ENCODE measurements around the gene WDR20. TPM values are rescaled to one million over a fixed set of nuclear protein-coding genes. Genes with fewer than 3 reads are reported as not detected.

WDR20 gene
- total RNA-seq, 2 experiments from 2014 or later = 32.6 to 33.6 TPM

DNA sequence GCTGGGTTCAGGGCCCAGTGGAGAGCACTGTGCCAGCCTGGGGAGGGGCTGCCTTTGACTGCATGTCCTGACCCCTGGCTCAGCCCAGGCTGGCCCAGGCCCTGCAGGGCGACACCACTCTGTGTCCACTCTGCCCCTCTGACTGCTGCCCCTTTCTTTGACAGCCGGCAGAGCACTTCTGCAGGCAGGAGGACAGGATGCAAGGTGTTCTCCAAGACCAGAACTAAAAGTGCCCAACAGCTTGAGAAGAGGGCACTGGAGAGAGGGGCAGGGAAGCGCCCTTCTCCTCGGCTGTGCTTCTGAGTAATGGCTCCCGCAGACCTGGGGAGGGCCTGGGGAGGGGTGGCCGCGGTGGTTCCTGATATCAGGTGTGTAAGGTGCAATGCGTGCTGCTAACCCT lies 72.7 kb downstream of the WDR20 start:
- Mint-ChIP-seq H3K27ac (no peak overlapping the region), H3K4me1 (no peaks in the 10 kb centered on the region), H3K4me3 (no peak overlapping the region), H3K36me3 (no peaks in the 10 kb centered on the region), H3K9me3 (ENCODE audit: low read depth) (no peaks in the 10 kb centered on the region), H3K27me3 (no peaks in the 10 kb centered on the region)
- ATAC-seq (no peak), DNase-seq (no peak)
- CTCF ChIA-PET = no interaction called here

- H3K4me3 Mint-ChIP-seq = no peak overlapping the region
- ATAC-seq = no peak
- no peaks in the 10 kb centered on the region for H3K9me3 Mint-ChIP-seq (ENCODE audit: low read depth)
- CTCF ChIA-PET = no interaction called here
- no peak for DNase-seq
- no peaks in the 10 kb centered on the region for H3K4me1 Mint-ChIP-seq
- H3K27me3 Mint-ChIP-seq = no peaks in the 10 kb centered on the region
- H3K36me3 Mint-ChIP-seq = no peaks in the 10 kb centered on the region
- H3K27ac Mint-ChIP-seq = no peak overlapping the region
Observed at GRCh38 chr14:102212845-102213244, 73.1 kb downstream of the WDR20 start.

DNA sequence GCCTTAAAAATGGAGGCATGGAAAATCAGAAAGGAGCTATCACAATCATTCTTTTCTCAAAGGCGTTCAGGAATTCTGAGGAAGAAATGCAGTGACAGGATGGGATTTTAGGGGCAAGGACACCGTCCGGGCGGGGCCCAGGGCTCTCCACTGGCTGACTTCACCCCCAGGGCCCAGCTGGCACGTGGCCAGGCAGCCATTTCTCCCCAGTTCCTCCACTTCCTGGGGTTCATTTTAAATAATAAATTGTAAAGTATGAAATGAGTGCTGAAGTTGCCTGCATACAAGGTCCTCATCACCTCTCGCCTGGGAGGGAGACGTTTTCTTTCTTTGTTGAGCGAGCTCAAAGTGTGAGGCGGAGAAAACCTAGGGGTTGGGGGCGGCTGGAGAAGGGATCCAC lies 73.8 kb downstream of the WDR20 start:
- Mint-ChIP-seq H3K36me3 (no peaks in the 10 kb centered on the region), H3K27me3 (no peaks in the 10 kb centered on the region), H3K4me1 (no peaks in the 10 kb centered on the region), H3K9me3 (ENCODE audit: low read depth) (no peaks in the 10 kb centered on the region), H3K4me3 (no peak overlapping the region), H3K27ac (no peak overlapping the region)
- DNase-seq (no peak), ATAC-seq (no peak)
- CTCF ChIA-PET = no interaction called here

DNA sequence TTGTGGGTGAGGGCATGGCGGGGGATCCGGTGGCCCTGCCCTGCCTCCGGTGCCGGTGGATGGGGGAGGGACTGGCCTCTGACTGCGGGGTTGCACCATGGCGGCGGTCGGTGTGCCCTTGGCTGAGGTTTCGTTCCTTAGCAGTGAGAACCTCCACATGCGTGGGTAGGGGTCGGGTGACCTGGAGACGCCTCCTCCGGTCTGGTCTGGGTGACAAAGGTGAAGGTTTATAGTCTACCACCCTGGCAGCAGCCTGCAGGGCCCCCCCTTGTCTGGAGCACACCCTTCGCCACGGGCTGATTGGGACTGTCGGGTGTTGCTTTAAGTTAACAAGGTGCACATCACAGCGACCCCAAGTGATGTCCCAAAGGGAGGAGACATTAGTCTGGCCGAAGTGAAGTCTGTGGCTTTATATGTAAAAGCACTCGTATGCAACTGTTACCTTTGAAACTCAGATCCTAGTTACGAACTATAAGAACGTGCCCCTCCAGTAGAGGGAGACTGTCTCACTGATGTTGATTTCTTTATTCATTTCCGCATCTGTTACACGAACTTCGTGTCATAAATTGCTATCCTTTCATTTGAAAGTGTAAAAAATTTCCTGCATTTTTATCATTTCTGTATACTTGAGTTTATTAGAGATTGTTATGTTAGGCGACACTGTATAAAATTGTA lies 74.4 kb downstream of the WDR20 start:
- DNase-seq (no peak), ATAC-seq (no peak)
- CTCF ChIA-PET = no interaction called here
- Mint-ChIP-seq H3K9me3 (ENCODE audit: low read depth) (no peaks in the 10 kb centered on the region), H3K4me1 (no peaks in the 10 kb centered on the region), H3K27me3 (no peaks in the 10 kb centered on the region), H3K36me3 (no peaks in the 10 kb centered on the region), H3K27ac (no peak overlapping the region), H3K4me3 (no peak overlapping the region)

- H3K9me3 Mint-ChIP-seq (ENCODE audit: low read depth) = no peaks in the 10 kb centered on the region
- H3K4me3 Mint-ChIP-seq = no peak overlapping the region
- no peak for DNase-seq
- ATAC-seq = no peak
- H3K27me3 Mint-ChIP-seq = no peaks in the 10 kb centered on the region
- CTCF ChIA-PET = no interaction called here
- H3K36me3 Mint-ChIP-seq = no peaks in the 10 kb centered on the region
- peaks cover 5% of the 10 kb centered on the region for H3K4me1 Mint-ChIP-seq
- H3K27ac Mint-ChIP-seq = no peak overlapping the region
Observed at GRCh38 chr14:102215071-102215470, 75.4 kb downstream of the WDR20 start.

GRCh38 chr14:102215576-102216250 lies 76.0 kb downstream of the WDR20 start:
- Mint-ChIP-seq H3K4me1 (peaks cover 6% of the 10 kb centered on the region), H3K9me3 (ENCODE audit: low read depth) (no peaks in the 10 kb centered on the region), H3K27me3 (no peaks in the 10 kb centered on the region), H3K36me3 (no peaks in the 10 kb centered on the region), H3K4me3 (no peak overlapping the region), H3K27ac (no peak overlapping the region)
- CTCF ChIA-PET = interaction anchor here (0.6 kb wide), 1 partner anchor 253 kb away, joined by 4 read pairs; no protein-coding TSS in a partner anchor
- ATAC-seq (no peak), DNase-seq (no peak)

DNA sequence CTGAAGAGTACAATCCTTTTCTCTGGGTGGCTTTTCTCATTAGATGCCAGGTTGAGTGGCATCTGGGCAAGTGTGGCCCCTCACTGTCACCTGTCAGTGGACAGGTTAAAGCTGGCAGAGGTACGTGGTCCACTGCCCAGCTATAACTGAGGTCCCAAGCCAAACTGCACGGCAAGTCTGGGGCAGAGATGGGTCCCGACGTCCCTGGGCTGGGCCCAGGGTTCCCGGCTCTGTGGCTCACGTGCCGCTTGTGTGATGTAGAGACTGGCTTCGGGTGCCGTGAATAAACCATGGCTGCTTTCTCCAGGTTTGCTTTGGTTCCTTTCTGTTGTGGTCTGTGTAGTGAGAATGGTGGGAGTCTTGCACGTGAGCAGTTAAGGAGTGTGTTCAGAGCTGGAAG lies 77.7 kb downstream of the WDR20 start:
- ATAC-seq = no peak
- CTCF ChIA-PET = no interaction called here
- H3K4me1 Mint-ChIP-seq = peaks cover 11% of the 10 kb centered on the region

DNA sequence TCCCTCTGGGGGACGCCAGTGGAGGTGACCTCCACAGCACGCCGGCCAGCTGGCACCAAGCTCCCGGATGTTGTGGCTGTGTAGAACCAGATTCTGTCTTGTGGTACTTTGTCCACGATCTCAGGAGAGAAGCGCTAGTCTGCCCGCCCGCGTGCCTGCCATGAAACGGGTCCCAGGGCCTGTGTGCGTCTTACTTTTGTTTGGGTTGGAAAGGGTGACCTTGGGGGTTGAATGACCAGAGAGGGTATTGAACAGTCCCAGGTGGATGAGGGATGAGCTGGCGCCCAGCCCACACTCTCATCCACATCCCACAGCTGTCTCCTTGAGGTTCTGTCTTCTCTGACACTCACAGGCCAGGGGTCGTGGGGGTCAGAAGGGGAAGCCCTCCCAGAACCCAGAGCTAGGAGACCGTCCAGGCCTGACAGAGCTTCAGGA lies 78.3 kb downstream of the WDR20 start:
- DNase-seq (no peak), ATAC-seq (no peak)
- Mint-ChIP-seq H3K27ac (no peak overlapping the region), H3K4me3 (no peak overlapping the region), H3K9me3 (ENCODE audit: low read depth) (no peaks in the 10 kb centered on the region), H3K27me3 (no peaks in the 10 kb centered on the region), H3K36me3 (no peaks in the 10 kb centered on the region), H3K4me1 (peaks cover 11% of the 10 kb centered on the region)
- CTCF ChIA-PET = no interaction called here

More for the DNA sequence above, 77.7 kb downstream of the WDR20 start:
- Mint-ChIP-seq H3K9me3 (ENCODE audit: low read depth) (no peaks in the 10 kb centered on the region), H3K36me3 (no peaks in the 10 kb centered on the region), H3K27ac (no peak overlapping the region), H3K4me3 (no peak overlapping the region), H3K27me3 (no peaks in the 10 kb centered on the region)
- no peak for DNase-seq

DNA sequence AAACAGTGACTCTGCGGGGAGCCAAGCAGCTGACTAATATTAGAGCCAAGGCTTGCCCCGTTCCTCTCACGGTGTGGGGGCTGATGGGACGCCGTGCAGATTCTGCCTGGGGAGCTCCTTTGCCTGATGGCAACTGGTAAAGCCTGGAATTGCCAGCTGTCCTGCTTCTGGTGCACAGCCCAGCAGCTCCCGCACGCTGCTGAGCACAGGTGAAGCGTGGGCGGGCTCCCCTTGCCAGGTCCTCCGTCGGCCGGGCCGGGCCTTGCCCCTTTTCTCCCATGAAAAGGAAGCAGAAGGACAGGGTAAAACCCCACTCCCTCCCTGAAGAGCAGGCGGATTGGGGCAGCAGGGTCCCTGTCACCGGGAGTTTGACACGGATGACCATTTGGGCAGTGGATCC lies 79.0 kb downstream of the WDR20 start:
- no peak for DNase-seq
- H3K9me3 Mint-ChIP-seq (ENCODE audit: low read depth) = no peaks in the 10 kb centered on the region
- no peak for ATAC-seq
- CTCF ChIA-PET = no interaction called here
- no peak overlapping the region for H3K4me3 Mint-ChIP-seq
- H3K4me1 Mint-ChIP-seq = peaks cover 11% of the 10 kb centered on the region
- peaks cover 2% of the 10 kb centered on the region for H3K36me3 Mint-ChIP-seq
- no peak overlapping the region for H3K27ac Mint-ChIP-seq
- no peaks in the 10 kb centered on the region for H3K27me3 Mint-ChIP-seq

- H3K36me3 Mint-ChIP-seq = peaks cover 3% of the 10 kb centered on the region
- CTCF ChIA-PET = no interaction called here
- no peak overlapping the region for H3K27ac Mint-ChIP-seq
- DNase-seq (no peak), ATAC-seq (no peak)
- no peak overlapping the region for H3K4me3 Mint-ChIP-seq
- H3K27me3 Mint-ChIP-seq = no peaks in the 10 kb centered on the region
- no peaks in the 10 kb centered on the region for H3K9me3 Mint-ChIP-seq (ENCODE audit: low read depth)
- H3K4me1 Mint-ChIP-seq = peaks cover 11% of the 10 kb centered on the region
Observed at GRCh38 chr14:102219316-102219715, 79.6 kb downstream of the WDR20 start.

GRCh38 chr14:102220031-102220430 lies 80.3 kb downstream of the WDR20 start:
- Mint-ChIP-seq H3K9me3 (ENCODE audit: low read depth) (no peaks in the 10 kb centered on the region), H3K27ac (no peak overlapping the region)
- no peak for ATAC-seq

DNA sequence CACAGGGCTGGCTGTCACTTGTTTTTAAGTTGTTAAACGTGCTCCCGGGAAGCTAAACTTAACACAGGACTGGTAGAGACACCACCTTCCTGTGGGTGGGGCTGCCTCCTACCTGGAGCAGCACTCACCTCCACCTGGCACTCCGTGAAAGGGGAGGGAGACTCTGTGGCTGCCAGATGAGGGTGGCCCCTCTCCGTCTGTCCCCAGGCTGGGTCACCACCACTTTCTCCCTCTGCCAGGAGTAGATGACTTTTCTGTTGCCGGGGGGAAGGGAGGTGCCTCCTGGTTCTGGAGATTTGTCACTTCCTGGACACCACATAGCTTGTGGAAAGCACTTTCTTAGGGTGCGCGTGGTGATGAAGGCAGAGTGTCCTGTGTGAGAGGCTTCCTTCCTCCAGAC lies 81.3 kb downstream of the WDR20 start:
- no peak for ATAC-seq
- H3K27me3 Mint-ChIP-seq = no peaks in the 10 kb centered on the region
- CTCF ChIA-PET = no interaction called here
- H3K9me3 Mint-ChIP-seq (ENCODE audit: low read depth) = no peaks in the 10 kb centered on the region
- H3K27ac Mint-ChIP-seq = peak overlapping the region; percentile 32
- H3K4me1 Mint-ChIP-seq = peaks cover 11% of the 10 kb centered on the region
- H3K4me3 Mint-ChIP-seq = no peak overlapping the region
- DNase-seq = no peak
- peaks cover 3% of the 10 kb centered on the region for H3K36me3 Mint-ChIP-seq

More at GRCh38 chr14:102220031-102220430, 80.3 kb downstream of the WDR20 start:
- CTCF ChIA-PET = interaction anchor here (0.7 kb wide), 1 partner anchor 197 kb away, joined by 3 read pairs; no protein-coding TSS in a partner anchor
- Mint-ChIP-seq H3K4me3 (no peak overlapping the region), H3K36me3 (peaks cover 3% of the 10 kb centered on the region), H3K27me3 (no peaks in the 10 kb centered on the region), H3K4me1 (peaks cover 11% of the 10 kb centered on the region)
- DNase-seq = no peak

DNA sequence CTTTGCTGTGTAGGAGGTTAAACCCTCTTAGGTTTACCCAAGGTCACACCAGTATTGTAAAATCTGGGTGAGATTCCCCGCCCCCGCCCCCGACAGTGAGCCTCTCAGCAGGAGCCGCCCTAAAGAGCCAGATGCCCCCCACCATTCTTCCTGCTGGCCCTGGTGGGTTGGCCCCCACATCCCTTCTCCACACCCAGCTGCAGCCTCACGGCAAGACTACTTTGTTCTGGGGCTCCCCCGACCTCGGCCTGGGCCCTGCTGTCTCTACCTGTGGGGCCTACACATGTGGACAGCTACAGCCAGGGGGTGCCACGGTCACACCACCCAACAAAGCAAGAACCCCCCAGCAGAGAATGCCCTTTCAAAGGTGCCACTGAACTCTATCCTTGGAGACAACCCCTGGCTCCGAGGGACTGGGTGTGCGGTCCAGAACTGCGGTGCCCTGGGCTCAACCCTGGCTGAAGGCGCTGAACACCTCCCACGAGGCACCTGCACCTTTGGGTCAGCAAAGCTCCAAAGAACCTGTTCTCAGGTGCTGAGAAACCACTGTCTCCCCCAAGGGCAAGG lies 82.4 kb downstream of the WDR20 start:
- Mint-ChIP-seq H3K27me3 (no peaks in the 10 kb centered on the region), H3K27ac (no peak overlapping the region), H3K4me1 (peaks cover 11% of the 10 kb centered on the region), H3K4me3 (no peak overlapping the region), H3K9me3 (ENCODE audit: low read depth) (no peaks in the 10 kb centered on the region), H3K36me3 (peaks cover 3% of the 10 kb centered on the region)
- CTCF ChIA-PET = no interaction called here
- DNase-seq (no peak), ATAC-seq (no peak)

DNA sequence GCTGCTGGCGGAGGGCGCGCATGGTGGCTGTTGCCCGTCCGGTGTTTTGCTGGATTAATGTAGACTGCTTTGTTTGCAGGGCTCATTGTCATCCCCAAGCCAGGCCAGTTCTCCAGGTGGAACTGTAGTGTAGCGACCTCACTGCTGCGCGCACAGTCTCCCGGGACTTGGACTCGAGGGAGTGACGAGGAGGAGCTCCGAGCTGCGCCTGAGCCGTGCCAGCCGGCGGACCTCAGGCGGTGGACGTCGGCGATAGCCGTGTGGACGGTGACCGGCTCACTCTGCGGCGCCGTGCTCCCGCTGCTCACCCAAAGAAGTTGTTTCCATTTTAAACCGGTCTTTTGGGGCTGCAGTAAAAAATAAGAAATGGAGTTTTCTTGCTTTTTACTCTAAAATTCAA lies 83.1 kb downstream of the WDR20 start:
- Mint-ChIP-seq H3K27me3 (no peaks in the 10 kb centered on the region), H3K4me1 (peaks cover 11% of the 10 kb centered on the region), H3K9me3 (ENCODE audit: low read depth) (no peaks in the 10 kb centered on the region), H3K27ac (no peak overlapping the region), H3K4me3 (no peak overlapping the region), H3K36me3 (peaks cover 3% of the 10 kb centered on the region)
- ATAC-seq (no peak), DNase-seq (no peak)
- CTCF ChIA-PET = no interaction called here

Measured in activated CD8-positive, alpha-beta memory T cell treated with anti-CD3 and anti-CD28 coated beads, Interleukin-2, amount 10 ng/mL, durations not matched to agents 7 days and 5 days (primary cell).